Measurements from ENCODE around the gene PAPPA2.

DNA sequence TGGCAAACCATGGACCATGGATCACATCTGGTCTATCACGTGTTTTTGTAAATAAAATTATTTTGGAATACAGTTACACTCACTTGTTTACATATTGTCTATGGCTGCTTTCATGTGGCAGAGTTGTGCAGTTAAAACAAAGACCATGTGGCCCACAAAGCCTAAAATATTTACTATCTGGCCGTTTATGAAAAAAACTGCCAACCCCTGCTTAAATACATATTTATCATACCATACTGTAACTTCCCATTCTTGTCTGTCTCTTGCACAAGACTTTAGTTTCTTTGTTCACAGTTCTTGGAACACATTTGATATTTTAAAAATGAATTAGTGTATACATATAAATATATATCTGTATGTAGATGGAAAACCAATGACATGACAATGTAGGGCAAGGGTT is 141.5 kb downstream of the PAPPA2 start:
- TF ChIP-seq CTCF (IDR thresholded peaks at IDR 0.05; ENCODE audit: low read length) (no peak), EZH2 (optimal IDR thresholded peaks at IDR 0.05; ENCODE audit: low read depth, low read length) (no peak), EZH2phosphoT487 (IDR thresholded peaks at IDR 0.05; ENCODE audit: low read length) (no peak)

Measured in MM.1S (cell line).